Parietal lobe (tissue), 2 donors: ENCODE data around the gene ROM1. TPM values are rescaled to one million over a fixed set of nuclear protein-coding genes. Genes with fewer than 3 reads are reported as not detected.

Experiments used
- small RNA-seq: library from RNA; depleted of rRNA; stranded (forward); fragments of <200 nt; gene quantifications from one replicate; pipeline ENCODE3, GENCODE V24; 2014; ENCODE audit warnings: low replicate concordance
- total RNA-seq: library from RNA; depleted of rRNA; stranded (reverse); fragments of >200 nt; gene quantifications from one replicate; pipeline ENCODE4 v1.2.3, GENCODE V29; 2014

The ROM1 gene
- 0.94 TPM for total RNA-seq

GRCh38 chr11:62612366-62613290 is at the start of gene ROM1, which contains the start of gene EML3:
ROM1 (plus strand) TSS chr11:62613257; CDS start chr11:62613282, 25 bp downstream.
EML3 (minus strand) TSS chr11:62612775; CDS start chr11:62612457, 318 bp downstream.

GRCh38 chr11:62573592-62574362 is 39.3 kb upstream of the ROM1 start, which contains the start of gene EEF1G:
EEF1G (minus strand) TSS chr11:62573891; CDS start chr11:62573842, 49 bp downstream.

GRCh38 chr11:62591448-62592145 is 21.5 kb upstream of the ROM1 start, which contains the start of gene TUT1:
TUT1 (minus strand) TSS chr11:62591523; CDS start chr11:62591485, 38 bp downstream.

GRCh38 chr11:62601372-62602140 is 11.5 kb upstream of the ROM1 start, which contains the start of gene MTA2:
MTA2 (minus strand) TSS chr11:62601865; CDS start chr11:62601450, 415 bp downstream.

GRCh38 chr11:62621567-62622470 is 8.8 kb downstream of the ROM1 start, which contains the start of gene B3GAT3:
B3GAT3 (minus strand) TSS chr11:62621986; CDS start chr11:62621947, 39 bp downstream.

GRCh38 chr11:62645946-62646824 is 33.1 kb downstream of the ROM1 start, which contains the start of gene GANAB:
GANAB (minus strand) TSS chr11:62646613; CDS start chr11:62646599, 14 bp downstream.

Small RNA genes within 50 kb of the gene (small RNA-seq; reads per million reads assigned to genes)
- gene AP001458.1 (not detected), gene MIR6747 (not detected)

Other genes with a start within 250 kb of the ROM1 start
- gene SCGB1A1, start 194.2 kb upstream of the ROM1 start, total RNA-seq, result not detected
- 13.5 TPM for gene AHNAK, start 66.5 kb upstream of the ROM1 start, total RNA-seq
- 1,400 TPM for gene EEF1G, start 39.4 kb upstream of the ROM1 start, total RNA-seq
- gene TUT1, start 21.7 kb upstream of the ROM1 start, total RNA-seq, result 7.5 TPM
- 139 TPM for gene MTA2, start 11.4 kb upstream of the ROM1 start, total RNA-seq
- 5.9 TPM for gene EML3, start 482 bp upstream of the ROM1 start, total RNA-seq
- 22.5 TPM for gene B3GAT3, start 8.7 kb downstream of the ROM1 start, total RNA-seq
- gene GANAB, start 33.4 kb downstream of the ROM1 start, total RNA-seq, result 64.8 TPM
- 16.3 TPM for gene INTS5, start 40.0 kb downstream of the ROM1 start, total RNA-seq
- 19.7 TPM for gene C11orf98, start 52.0 kb downstream of the ROM1 start, total RNA-seq
- gene CSKMT, start 52.1 kb downstream of the ROM1 start, total RNA-seq, result 8.8 TPM
- gene UQCC3, start 58.4 kb downstream of the ROM1 start, total RNA-seq, result 4.1 TPM
- gene LBHD1, start 59.0 kb downstream of the ROM1 start, total RNA-seq, result 5.6 TPM
- gene UBXN1, start 65.8 kb downstream of the ROM1 start, total RNA-seq, result 85.1 TPM
- gene LRRN4CL, start 76.3 kb downstream of the ROM1 start, total RNA-seq, result 0.31 TPM
- 102 TPM for gene BSCL2, start 94.2 kb downstream of the ROM1 start, total RNA-seq
- 28.8 TPM for gene GNG3, start 94.4 kb downstream of the ROM1 start, total RNA-seq
- gene HNRNPUL2, start 114.2 kb downstream of the ROM1 start, total RNA-seq, result 30.0 TPM
- gene TTC9C, start 115.2 kb downstream of the ROM1 start, total RNA-seq, result 28.2 TPM
- 13.8 TPM for gene ZBTB3, start 140.9 kb downstream of the ROM1 start, total RNA-seq
- gene POLR2G, start 148.3 kb downstream of the ROM1 start, total RNA-seq, result 60.1 TPM
- gene TAF6L, start 158.1 kb downstream of the ROM1 start, total RNA-seq, result 16.0 TPM
- gene TMEM179B, start 174.1 kb downstream of the ROM1 start, total RNA-seq, result 22.8 TPM
- gene TMEM223, start 178.7 kb downstream of the ROM1 start, total RNA-seq, result 15.7 TPM
- gene NXF1, start 192.2 kb downstream of the ROM1 start, total RNA-seq, result 33.2 TPM
- 40.1 TPM for gene STX5, start 218.8 kb downstream of the ROM1 start, total RNA-seq
- gene TEX54, start 219.6 kb downstream of the ROM1 start, total RNA-seq, result not detected
- 45.7 TPM for gene WDR74, start 226.3 kb downstream of the ROM1 start, total RNA-seq